Keratinocyte (primary cell): ENCODE data around the gene RTP2. TPM values are rescaled to one million over a fixed set of nuclear protein-coding genes. Genes with fewer than 3 reads are reported as not detected.

Experiments
- DNase-seq: peaks from one replicate; pipeline ENCODE4 v3.0.0-alpha.2; 2011; ENCODE audit warnings: low read depth, missing footprints, low spot score
- FAIRE-seq: peaks from 2 replicates; lab custom pipeline; 2011; peaks lifted over from hg19 to GRCh38; lab: Jason Lieb, UNC
- H2AFZ ChIP-seq: 2 replicates; pipeline ENCODE4 v1.6.0; 2012; ENCODE audit warnings: low read length, control low read depth, inconsistent platforms; ENCODE audit not compliant: control insufficient read depth
- H3K27ac ChIP-seq: 2 replicates; pipeline ENCODE4 v1.5.1; 2011; ENCODE audit warnings: low read length; ENCODE audit not compliant: control insufficient read depth, insufficient read depth
- H3K27me3 ChIP-seq: 3 replicates; pipeline ENCODE4 v1.6.0; 2011; ENCODE audit warnings: low read length; ENCODE audit not compliant: control insufficient read depth, insufficient read depth; ENCODE audit errors: extremely low read depth
- H3K36me3 ChIP-seq, 2 experiments: 2 replicates in 1 of 2; 3 replicates in 1 of 2; pipeline ENCODE4 v1.5.1; 2011; ENCODE audit warnings: low read length in 2 of 2, mild to moderate bottlenecking in 1 of 2; ENCODE audit not compliant: control insufficient read depth in 2 of 2, insufficient read depth in 2 of 2; ENCODE audit errors: extremely low read depth in 1 of 2
- H3K4me1 ChIP-seq: 3 replicates; pipeline ENCODE4 v1.5.1; 2011; ENCODE audit warnings: low read length; ENCODE audit not compliant: control insufficient read depth, insufficient read depth; ENCODE audit errors: extremely low read depth
- H3K4me2 ChIP-seq: 3 replicates; pipeline ENCODE4 v1.6.0; 2011; ENCODE audit warnings: low read depth, low read length; ENCODE audit not compliant: control insufficient read depth, insufficient read depth; ENCODE audit errors: extremely low read depth
- H3K4me3 ChIP-seq, 3 experiments: fragments of 200-600 bp in 1 of 3; sonication (generic) in 1 of 3; 2 replicates in 2 of 3; 3 replicates in 1 of 3; pipeline ENCODE4 v1.5.1; 2011 to 2016; ENCODE audit warnings: low read length in 3 of 3, mild to moderate bottlenecking in 3 of 3, control low read depth in 2 of 3, inconsistent platforms in 1 of 3, low read depth in 1 of 3, mixed read lengths in 1 of 3, mixed run types in 1 of 3, moderate library complexity in 1 of 3; ENCODE audit not compliant: control insufficient read depth in 2 of 3, insufficient read depth in 2 of 3; ENCODE audit errors: extremely low read depth in 1 of 3
- H3K79me2 ChIP-seq: 2 replicates; pipeline ENCODE4 v1.6.0; 2012; ENCODE audit warnings: low read length; ENCODE audit not compliant: control insufficient read depth, insufficient read depth
- H3K9ac ChIP-seq: 3 replicates; pipeline ENCODE4 v1.6.0; 2011; ENCODE audit warnings: low read length; ENCODE audit not compliant: control insufficient read depth, insufficient read depth; ENCODE audit errors: extremely low read depth
- H3K9me1 ChIP-seq: 3 replicates; pipeline ENCODE4 v1.6.0; 2011; ENCODE audit warnings: low read length; ENCODE audit not compliant: control insufficient read depth, insufficient read depth; ENCODE audit errors: extremely low read depth
- H3K9me3 ChIP-seq: 2 replicates; pipeline ENCODE4 v1.5.1; 2012; ENCODE audit warnings: low read depth, low read length; ENCODE audit not compliant: control insufficient read depth
- H4K20me1 ChIP-seq: 3 replicates; pipeline ENCODE4 v1.6.0; 2011; ENCODE audit warnings: low read length; ENCODE audit not compliant: control insufficient read depth, insufficient read depth; ENCODE audit errors: extremely low read depth
- CTCF ChIP-seq, 3 experiments: IDR thresholded peaks in 1 of 3; conservative IDR thresholded peaks in 1 of 3; optimal IDR thresholded peaks in 1 of 3; 2 replicates in 2 of 3; 3 replicates in 1 of 3; pipeline versions ENCODE3 to v1.5.1; 2011; ENCODE audit warnings: low read length in 3 of 3, mild to moderate bottlenecking in 3 of 3, moderate library complexity in 2 of 3, control low read depth in 1 of 3, inconsistent platforms in 1 of 3; ENCODE audit not compliant: insufficient read depth in 2 of 3; ENCODE audit errors: extremely low read depth in 1 of 3
- EZH2 ChIP-seq: IDR thresholded peaks from one replicate; pipeline ENCODE4 v1.6.1; 2012; ENCODE audit warnings: inconsistent platforms, mild to moderate bottlenecking, low read length, moderate library complexity
- dilution Hi-C: fragments of 300-500 bp; cut with MboI; formaldehyde crosslinking; loops from one replicate; pipeline ENCODE4 v1.7.0; 2020; ENCODE audit warnings: low sequenced_read_pairs; ENCODE audit not compliant: extremely low pct_ligation_motif_present
- polyA plus RNA-seq, 5 experiments: library from polyadenylated mRNA; depleted of rRNA in 3 of 5; stranded (reverse) in 3 of 5; stranded (forward) in 1 of 5; unstranded in 1 of 5; fragments of >200 nt; gene quantifications; 1 replicate in 1 of 5; 2 replicates in 3 of 5; 3 replicates in 1 of 5; pipeline versions ENCODE4 v1.2.1 to v1.2.3, GENCODE V29; 2011 to 2012; ENCODE audit warnings: missing spikeins in 2 of 5, low read depth in 1 of 5, low replicate concordance in 1 of 5

RTP2 gene
- polyA plus RNA-seq, 1 donor (not counting 4 experiments of a cell fraction or from before 2014, with no cell fraction given): not detected

GRCh38 chr3:187720337-187720670 is 17.9 kb upstream of the RTP2 start:
- Histone ChIP-seq H4K20me1 (no peaks in the 10 kb centered on the region), H3K27me3 (no peaks in the 10 kb centered on the region), H3K4me2 (no peak overlapping the region), H3K9me3 (no peaks in the 10 kb centered on the region), H3K36me3 (peaks cover 19 to 20% of the 10 kb centered on the region in 2 experiments), H3K9me1 (no peaks in the 10 kb centered on the region), H2AFZ (no peak overlapping the region), H3K4me1 (no peaks in the 10 kb centered on the region), H3K79me2 (no peaks in the 10 kb centered on the region), H3K4me3 (no peak overlapping the region), H3K27ac (no peak overlapping the region), H3K9ac (no peak overlapping the region)
- TF ChIP-seq EZH2 (no peak), CTCF (optimal IDR thresholded peaks at IDR 0.05 in 1 of 3, IDR thresholded peaks at IDR 0.05 in 1 of 3, conservative IDR thresholded peaks at IDR 0.05 in 1 of 3; ENCODE audit: extremely low read depth in 1 of 3, insufficient read depth in 2 of 3, low read length in 3 of 3) (no peak)
- FAIRE-seq (no peak), DNase-seq (no peak)
- dilution Hi-C loops: no loop called here

DNA sequence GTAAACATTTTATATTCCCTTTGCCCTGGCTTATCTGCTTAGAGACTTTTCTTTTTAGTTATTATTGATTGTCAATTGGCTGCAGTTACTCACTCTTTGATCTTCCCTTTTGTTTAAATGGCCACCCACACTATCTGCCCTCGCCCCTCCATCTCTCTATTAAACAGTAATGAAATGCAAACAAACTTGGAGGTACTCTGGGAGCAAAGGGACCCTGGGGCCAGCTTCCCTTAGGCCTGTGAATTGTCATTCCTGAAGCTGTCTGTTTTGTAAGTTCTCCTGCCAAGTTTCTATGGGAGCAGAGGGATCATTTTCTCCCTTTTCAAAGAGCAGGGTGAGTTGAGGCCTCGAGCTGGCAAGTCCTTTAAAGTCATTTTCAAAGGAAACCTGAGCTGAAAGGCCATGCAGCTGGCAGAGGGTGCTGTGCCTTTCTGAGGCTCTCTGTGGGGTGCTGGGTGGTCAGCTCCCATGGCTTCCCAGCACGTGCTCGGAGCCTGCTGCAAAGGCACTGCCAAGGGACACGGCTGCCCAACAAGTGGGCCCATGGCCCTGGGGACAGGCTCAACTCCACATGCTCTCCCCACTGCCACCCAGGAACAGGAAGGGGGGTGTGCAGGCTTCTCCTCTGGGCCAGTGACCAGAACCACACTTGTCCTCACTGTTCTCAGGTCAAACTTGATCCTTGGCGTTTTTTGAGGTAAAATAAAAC is 17.4 kb upstream of the RTP2 start:
- dilution Hi-C loops: no loop called here
- no peak for DNase-seq
- H4K20me1 ChIP-seq: no peaks in the 10 kb centered on the region
- H2AFZ ChIP-seq: no peak overlapping the region
- no peak overlapping the region for H3K9ac ChIP-seq
- no peaks in the 10 kb centered on the region for H3K9me1 ChIP-seq
- no peak overlapping the region for H3K4me2 ChIP-seq
- no peak overlapping the region for H3K27ac ChIP-seq
- H3K9me3 ChIP-seq: no peaks in the 10 kb centered on the region
- TF ChIP-seq CTCF (optimal IDR thresholded peaks at IDR 0.05 in 1 of 3, IDR thresholded peaks at IDR 0.05 in 1 of 3, conservative IDR thresholded peaks at IDR 0.05 in 1 of 3; ENCODE audit: extremely low read depth in 1 of 3, insufficient read depth in 2 of 3, low read length in 3 of 3) (no peak), EZH2 (no peak)
- no peaks in the 10 kb centered on the region for H3K27me3 ChIP-seq
- H3K36me3 ChIP-seq: peaks cover 17 to 19% of the 10 kb centered on the region in 2 experiments
- H3K79me2 ChIP-seq: no peaks in the 10 kb centered on the region
- no peaks in the 10 kb centered on the region for H3K4me1 ChIP-seq
- FAIRE-seq: no peak
- no peak overlapping the region for H3K4me3 ChIP-seq
